Stimulated activated CD4-positive, alpha-beta T cell treated with anti-CD3 and anti-CD28 coated beads, Interleukin-15, amount 100 ng/mL, for 1 hour (primary cell): Measurements from ENCODE around the gene SLC7A5.
"Not testable (repeated sequence)": the region's sequence is repeated elsewhere in the genome, so short reads cannot be mapped to it uniquely, and the experiment has no call there.

Source experiments
- DNase-seq, 2 donors: peaks; one replicate each; pipeline ENCODE4 v3.0.0-alpha.2; 2020; ENCODE audit warnings: low read depth in 1 of 2, low spot score in 1 of 2

Gene SLC7A5

DNA sequence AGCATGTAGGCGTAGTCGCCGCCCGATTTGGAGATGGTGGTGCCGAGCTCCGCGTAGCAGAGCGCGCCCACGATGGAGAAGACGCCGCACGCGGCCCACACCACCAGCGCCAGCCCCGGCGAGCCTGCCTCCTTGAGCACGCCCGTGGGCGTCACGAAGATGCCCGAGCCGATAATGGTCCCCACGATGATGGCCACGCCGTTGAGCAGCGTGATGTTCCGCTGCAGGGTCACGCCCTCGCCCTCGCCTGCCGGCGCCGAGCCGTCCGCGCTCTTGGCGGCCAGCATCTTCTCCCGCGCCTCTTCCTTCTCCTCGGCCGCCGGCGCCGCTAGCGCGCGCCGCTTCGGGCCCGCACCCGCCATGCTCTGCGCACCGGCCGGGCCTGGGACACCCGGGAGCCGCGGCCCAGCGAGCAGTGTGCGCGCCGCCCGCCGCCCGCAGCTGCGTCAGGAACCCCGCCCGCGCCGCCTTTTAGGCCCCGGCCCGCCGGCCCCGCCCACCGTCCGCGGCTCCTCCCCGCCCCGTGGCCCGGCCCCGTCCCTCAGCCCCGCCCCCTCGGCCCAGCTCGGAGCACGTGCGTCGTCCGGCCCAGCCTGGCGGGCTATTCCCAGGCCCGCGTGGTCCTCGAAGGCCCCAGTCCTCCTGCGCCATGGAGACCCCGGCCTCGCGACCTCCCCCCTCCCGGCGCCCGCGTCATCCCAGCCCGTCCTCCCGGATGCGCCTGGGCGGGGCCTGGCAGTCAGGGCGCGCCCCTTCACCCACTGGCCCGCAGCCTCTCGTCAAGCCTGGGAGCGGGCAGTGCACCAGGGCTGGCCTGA is at the start of gene SLC7A5:
SLC7A5 (minus strand) TSS at position 447 of the 818 bp plus-strand sequence; CDS start at position 362, 85 bp downstream.
- DNase-seq = peak; percentile 81 to 92

DNA sequence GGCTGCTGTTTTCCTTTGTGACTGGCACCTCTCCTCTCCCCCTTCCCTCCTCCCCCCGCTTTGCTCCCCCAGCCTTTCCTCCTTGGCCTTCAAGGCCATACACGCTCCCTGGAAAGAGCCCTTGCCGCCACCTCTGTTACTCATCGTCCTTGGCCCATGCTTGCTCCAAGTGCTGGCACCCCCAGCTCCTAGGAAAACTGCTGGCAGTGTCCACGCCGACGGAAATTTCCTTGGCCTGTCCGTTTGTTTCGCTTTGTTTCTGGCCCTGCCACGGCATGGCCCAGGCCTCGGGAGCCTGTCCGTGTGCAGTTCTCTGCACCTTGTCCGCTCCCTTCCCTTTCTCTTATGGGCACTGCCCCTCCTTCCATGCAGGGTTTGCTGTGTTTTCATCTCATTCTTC is 49.0 kb upstream of the SLC7A5 start:
- DNase-seq = no peak

DNA sequence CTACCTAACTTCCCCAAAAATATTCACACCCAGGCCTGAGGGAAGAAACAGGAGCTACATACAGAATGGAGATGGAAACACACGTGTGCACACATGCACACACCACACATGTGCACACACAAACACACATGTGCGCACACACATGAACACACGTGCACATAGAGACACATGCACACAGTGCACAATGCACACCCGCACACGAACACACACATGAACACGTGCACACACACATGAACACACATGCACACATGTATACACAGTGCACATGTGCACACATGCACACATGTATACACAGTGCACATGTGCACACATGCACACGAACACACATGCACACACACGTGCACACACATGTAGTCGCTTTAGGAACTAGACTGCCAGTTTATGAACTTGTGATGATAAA is 48.2 kb upstream of the SLC7A5 start:
- DNase-seq = no peak

DNA sequence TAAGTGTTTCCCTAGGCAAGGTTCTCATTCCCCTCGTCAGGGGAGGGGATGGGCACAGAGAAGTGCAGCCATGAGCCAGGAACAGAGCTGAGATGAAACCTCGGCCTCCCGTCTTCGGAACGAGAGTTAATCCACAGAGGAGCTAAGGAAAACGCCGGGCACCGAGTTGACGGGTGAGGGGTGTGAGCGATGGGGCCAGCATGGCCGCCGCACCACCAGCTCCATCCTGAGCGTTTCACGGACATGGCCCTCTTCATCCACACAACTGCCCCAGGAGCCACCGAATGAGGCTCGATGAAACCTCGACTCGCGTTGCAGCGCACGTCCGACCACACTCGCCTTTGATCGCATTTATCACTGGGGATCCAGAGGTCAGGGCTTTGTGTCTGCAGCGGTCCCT is 45.5 kb upstream of the SLC7A5 start:
- DNase-seq = no peak

DNA sequence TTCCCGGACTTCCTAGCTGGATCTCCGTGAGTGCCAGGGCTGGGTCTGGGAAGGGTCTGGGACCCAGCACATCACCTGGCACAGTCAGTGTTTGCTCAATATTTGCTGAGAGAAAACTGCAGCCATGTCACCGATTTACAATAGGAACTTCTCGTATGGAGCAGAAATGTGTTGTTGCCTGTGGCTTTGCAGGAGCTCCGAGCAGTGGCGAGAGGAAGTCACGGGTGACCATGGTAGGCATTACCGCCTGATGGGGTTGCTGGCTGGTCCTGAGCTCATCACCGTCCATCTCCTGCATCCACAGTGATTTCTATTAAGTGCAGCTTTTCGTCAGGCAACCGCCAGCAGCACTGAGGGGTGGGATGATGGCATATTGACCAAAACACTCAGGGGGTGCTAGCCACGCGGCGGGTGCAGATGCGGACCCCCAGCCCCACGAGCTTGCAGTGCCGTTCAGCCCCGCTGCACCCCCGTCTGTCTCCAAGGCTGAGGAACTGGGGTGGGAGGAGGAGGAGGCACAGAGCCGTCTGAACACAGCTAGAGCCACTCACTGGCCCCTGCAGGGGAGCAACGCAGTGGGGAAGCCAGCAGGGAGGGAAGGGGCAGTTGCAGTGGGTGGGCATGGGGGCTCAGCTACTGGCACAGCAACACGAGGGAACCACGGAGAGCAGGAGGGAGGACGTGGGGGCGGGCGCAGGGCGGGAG is 44.9 kb upstream of the SLC7A5 start:
- not testable (repeated sequence) for DNase-seq

DNA sequence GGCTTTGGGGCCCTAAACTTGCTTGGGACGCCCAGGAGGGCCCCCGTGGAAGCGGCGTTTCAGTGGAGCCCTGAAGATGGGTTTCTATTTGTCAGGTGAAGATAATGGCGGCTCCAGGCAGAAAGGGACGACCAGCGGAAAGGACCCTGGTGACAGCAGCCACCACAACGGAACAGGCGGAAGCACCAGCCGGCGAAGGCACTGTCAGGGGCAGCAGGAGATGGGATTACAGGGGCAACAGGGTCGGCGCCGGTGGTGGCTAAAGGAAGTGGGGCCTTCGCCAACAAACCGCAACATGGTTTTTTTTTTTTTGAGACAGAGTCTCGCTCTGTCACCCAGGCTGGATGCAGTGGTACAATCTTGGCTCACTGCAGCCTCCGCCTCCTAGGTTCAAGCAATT is 43.4 kb upstream of the SLC7A5 start:
- DNase-seq = not testable (repeated sequence)

DNA sequence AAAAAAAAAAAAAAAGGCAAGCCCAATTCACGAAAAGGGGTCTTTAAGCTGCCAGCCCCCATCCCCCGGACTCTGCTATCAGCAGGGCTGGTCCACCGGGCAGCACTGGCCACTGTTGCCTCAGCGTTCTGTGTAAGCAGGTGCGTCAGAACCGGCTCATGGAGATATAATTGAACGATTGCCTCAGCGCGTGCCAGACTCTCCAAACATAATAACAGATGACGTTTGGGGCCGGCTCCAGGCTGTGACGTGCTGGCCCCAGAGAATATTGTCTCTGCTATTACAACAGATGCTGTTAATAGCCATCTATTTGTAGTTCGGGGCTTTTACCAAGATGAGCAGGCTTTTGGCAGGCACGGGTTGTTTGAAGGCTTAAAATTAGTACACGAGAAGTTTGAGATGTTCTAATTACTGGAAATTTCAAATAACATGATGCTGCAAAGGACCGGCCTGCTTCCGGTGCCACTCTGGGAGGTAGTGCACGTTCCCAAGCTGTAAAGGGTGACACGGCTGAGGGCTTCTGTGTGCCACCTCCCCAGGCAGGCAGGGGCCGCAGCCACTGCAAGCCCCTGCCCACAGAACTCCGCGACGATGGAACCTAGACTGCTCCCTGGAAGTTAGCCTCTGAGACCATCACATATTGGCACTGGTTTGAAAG is 41.9 kb upstream of the SLC7A5 start:
- DNase-seq = not testable (repeated sequence)

DNA sequence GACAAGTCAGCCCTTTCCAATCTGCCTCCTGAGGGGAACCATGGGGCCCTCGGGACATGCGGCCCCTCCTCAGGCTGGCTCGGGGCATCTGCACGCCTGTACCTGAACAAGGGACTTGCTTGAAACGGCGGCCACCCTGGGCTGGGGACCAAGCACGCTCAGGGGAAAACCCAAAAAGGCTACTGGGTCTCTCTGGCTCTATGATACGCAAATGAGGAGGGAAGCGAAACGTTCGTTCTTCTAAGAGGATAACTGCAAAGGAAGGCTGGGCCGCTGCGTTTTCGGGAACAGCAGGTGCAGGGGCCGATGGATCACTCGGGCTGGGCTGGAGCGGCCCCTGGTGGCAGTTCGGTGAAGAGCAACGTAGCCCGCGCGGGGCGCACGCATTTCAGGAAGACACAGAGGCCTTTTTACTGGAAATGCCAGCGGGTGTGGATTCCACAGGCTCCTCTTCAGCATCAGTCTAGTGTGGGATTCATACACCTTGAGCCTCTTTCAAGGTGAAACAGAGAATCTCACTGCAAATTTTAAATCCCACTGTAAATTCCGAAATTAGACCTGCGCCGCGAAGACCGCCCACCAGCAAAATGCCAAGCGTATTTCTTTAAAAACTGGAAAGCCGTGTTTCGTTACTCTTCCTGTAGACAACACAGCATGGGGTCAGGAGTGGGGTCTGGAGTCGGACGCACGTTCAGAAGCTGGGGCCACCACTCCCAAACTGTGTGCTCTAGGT is 40.1 kb upstream of the SLC7A5 start:
- DNase-seq = peak; percentile 63 to 87

DNA sequence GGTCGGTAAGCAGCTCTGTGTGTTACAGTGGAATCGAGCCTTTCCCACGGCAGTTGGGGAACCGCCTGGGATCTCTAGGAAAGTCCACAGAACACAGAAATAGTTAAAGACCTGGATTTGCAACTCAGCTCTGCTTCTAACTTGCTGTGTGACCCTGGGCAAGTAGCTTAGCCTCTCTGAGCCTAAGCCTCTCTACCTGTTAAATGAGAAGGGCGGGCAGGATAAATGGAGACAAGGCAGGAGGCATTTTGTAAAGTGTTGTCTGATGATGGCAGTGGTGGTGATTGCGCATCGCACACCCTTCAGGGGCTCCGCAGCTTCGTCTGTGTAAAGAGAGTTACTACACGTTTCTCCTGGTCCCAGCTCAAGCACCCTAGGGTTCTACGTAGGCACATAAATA is 38.8 kb upstream of the SLC7A5 start:
- DNase-seq = not testable (repeated sequence)

- not testable (repeated sequence) for DNase-seq
Observed at GRCh38 chr16:87905521-87905920, 36.2 kb upstream of the SLC7A5 start.

DNA sequence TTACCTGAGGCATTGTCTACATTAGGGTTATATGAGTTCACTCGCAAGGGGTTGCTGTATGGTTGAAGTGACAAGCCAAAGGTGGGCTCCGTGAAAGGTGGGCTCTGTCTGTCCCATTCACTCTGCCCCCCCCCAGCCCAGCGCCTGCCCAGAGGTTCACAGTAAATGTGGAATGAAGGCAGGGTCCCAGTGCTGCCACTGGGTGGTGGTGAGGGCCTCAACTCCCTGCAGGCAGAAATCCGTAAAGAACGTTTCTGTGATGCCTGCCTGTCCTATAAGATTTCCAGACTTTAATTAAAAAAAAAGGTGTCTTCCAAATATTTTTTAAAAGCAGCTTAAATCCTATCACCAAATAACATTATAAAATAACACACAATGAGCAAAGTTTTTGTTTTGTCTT is 35.7 kb upstream of the SLC7A5 start:
- DNase-seq = not testable (repeated sequence)

GRCh38 chr16:87900489-87900888 is 31.2 kb upstream of the SLC7A5 start:
- DNase-seq = not testable (repeated sequence)

DNA sequence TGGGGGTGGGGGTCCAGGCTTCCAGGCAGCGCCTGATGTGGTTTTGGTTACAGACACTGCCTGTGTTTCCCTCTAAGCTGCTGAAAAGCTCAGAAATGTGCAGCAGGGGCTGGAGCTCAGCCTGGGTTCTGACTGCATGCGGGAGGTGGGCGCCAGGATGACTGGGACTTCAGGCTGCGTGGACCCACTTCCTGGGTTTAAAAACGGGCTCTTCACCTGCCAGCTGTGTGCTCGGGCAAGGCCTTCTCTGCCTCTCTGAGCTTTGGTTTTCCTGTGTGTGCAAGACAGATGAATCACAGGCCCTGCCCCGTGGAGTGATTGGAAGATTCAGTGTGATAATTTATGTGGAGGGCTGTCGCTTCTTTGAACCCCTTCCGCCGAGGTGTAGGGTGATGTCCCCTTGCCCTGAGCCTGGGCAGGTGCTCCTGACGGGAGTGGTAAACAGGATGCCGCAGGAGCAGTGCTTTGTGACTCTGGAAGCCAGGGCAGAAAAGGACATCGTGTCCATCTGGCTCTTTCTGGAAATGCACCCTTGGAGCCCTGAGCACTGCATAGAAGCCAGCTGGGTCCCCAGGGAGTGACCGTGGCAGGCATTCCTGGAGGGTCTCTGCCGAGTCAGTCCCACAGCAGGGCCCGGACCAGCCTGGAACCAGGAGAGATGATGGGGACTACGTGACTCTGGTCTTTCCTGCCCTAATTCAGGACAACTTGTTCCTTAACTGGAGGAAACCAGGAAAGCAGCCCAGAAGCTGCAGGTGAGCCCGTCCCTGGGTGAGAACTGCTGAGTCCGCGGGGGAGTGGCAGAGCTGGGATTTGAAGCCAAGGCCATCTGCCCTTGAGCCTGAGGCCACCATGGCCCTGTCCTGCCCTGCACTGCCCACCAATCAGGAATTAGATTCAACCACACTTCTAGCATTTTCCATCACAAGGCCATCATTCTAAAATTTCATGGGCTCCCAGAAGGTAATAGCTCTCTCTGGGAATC is 28.5 kb upstream of the SLC7A5 start:
- peak; percentile 18 to 32 for DNase-seq

GRCh38 chr16:87896924-87897520 is 27.7 kb upstream of the SLC7A5 start:
- not testable (repeated sequence) for DNase-seq

GRCh38 chr16:87896176-87896890 is 27.0 kb upstream of the SLC7A5 start:
- DNase-seq = not testable (repeated sequence)

DNA sequence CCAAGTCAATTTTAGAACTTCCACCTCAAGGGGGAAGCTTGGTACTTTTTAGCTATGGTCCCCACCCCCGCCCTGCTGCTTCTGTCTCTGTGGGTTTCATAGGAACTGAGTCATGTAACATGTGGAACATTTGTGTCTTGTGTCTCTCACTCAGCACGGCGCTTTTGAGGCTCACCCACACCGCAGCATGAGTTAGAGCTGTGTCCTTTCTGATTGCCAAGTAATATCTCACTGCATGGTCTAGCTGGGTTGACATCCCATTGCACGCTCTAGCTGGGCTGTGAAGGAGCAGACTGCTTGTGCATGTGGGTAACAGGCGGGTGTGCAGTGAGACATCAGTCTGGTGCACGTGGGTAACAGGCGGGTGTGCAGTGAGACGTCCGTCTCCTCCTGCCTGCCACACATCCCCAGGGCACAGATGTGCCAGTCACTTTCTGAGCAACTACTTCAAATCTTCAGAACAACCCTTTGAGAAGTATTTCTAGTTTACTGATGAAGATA is 26.4 kb upstream of the SLC7A5 start:
- peak; percentile 44 to 58 for DNase-seq

GRCh38 chr16:87894005-87894404 is 24.7 kb upstream of the SLC7A5 start:
- not testable (repeated sequence) for DNase-seq

DNA sequence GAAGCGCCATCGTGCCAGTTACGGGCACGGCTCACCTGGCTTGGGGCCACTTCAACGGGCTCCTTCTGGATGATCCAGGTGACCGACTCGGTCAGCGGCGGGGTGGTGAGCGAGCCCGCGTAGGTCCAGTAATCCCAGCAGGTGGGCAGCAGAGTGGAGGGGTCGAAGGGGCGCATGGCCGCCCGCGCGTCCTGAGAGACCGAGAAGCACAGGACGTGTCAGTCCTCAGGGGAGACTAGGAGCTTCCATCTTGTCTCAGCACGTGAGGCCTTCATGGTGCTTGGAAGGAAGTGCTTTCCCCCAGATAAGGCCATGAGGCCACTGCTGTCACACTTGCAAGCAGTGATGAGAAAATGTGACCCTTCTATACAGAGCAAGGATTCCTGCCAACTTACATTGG is 22.5 kb upstream of the SLC7A5 start:
- no peak for DNase-seq

- not testable (repeated sequence) for DNase-seq
Observed at GRCh38 chr16:87889762-87890161, 20.5 kb upstream of the SLC7A5 start.
